ENCODE data around the gene OXCT1. TPM values are rescaled to one million over a fixed set of nuclear protein-coding genes. Genes with fewer than 3 reads are reported as not detected.
A peak's percentile ranks its signal among the peaks of the same experiment; 100 is the strongest.

The OXCT1 gene
- total and polyA plus RNA-seq, 2 experiments from 2014 or later = 16.1 to 20.5 TPM

DNA sequence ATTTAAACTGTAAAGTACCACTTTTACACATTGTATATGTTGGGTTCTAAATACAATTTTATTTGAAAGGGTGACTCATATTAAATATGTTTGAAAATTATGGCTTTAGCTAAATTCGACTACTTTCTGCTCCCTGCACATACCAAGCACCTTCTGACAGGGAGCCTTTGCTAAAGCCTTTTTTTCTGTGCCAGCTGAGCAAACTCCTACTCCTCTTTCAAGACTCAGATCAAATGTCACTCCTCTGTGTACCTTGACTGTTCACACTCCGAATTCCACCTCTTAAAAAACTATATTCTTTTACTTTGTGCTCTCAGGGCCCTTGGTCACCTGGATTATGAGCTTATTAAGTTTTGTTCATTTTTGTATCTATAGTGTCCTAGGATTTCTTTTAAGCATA is 6.5 kb upstream of the OXCT1 start:
- Histone ChIP-seq H3K79me2 (ENCODE audit: insufficient read depth) (no peaks in the 10 kb centered on the region), H3K4me2 (ENCODE audit: unreplicated experiment) (no peak overlapping the region), H4K20me1 (ENCODE audit: insufficient read depth) (no peaks in the 10 kb centered on the region), H3K27me3 (replicated peaks; ENCODE audit: insufficient read depth) (0 out of 2 replicates have a peak, but pooled peaks cover 3% of the 10 kb centered on the region), H3K9me2 (ENCODE audit: insufficient read depth) (no peaks in the 10 kb centered on the region), H3K9ac (no peak overlapping the region), H3K27ac (no peak overlapping the region), H3K4me3 (no peak overlapping the region), H3K36me3 (ENCODE audit: low read depth) (no peaks in the 10 kb centered on the region), H3K9me3 (ENCODE audit: low read depth) (no peaks in the 10 kb centered on the region), H3K4me1 (ENCODE audit: insufficient read depth) (no peaks in the 10 kb centered on the region), H3F3A (ENCODE audit: insufficient read depth) (peaks cover 8% of the 10 kb centered on the region; the same call in 1 of the 2 replicates), H2AFZ (no peak overlapping the region)
- TF ChIP-seq EZH2phosphoT487 (IDR thresholded peaks at IDR 0.05; ENCODE audit: insufficient read depth, low read depth) (no peak), EZH2 (IDR thresholded peaks at IDR 0.05; ENCODE audit: insufficient read depth, poor library complexity, severe bottlenecking) (no peak)
- 27 to 30% methylated on average over 2 of the region's 2 CpGs for WGBS, 2 experiments (ENCODE audit: low coverage in 1 of 2, low lambda C conversion rate in 2 of 2, missing lambda C conversion rate in 2 of 2)
- no peak for DNase-seq
- in situ Hi-C loops (cut with MboI) = no loop called here

DNA sequence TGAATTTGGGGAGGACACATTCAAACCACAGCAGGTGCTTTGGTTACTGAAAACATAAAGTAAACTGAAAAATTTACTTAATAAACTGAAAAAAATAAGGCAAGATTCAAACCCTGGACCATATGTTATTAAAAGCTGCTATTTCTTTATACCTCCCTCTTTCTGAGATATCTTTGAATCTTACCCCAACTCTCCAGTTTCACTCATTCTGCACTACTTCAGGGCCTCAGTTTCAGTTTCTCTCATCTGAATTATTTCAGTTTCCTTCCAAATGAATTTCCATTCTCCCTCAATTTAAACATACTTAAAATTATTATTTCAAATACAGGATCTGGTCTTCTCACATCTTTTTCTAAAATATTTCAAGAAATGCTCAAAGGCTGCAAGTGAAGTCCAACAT is 4.9 kb upstream of the OXCT1 start:
- H3K9me2 ChIP-seq (ENCODE audit: insufficient read depth) = no peaks in the 10 kb centered on the region
- H3K27me3 ChIP-seq (replicated peaks; ENCODE audit: insufficient read depth) = 0 out of 2 replicates have a peak, but pooled peaks cover 3% of the 10 kb centered on the region
- H2AFZ ChIP-seq = no peak overlapping the region
- no peak for DNase-seq
- TF ChIP-seq EZH2phosphoT487 (IDR thresholded peaks at IDR 0.05; ENCODE audit: insufficient read depth, low read depth) (no peak), EZH2 (IDR thresholded peaks at IDR 0.05; ENCODE audit: insufficient read depth, poor library complexity, severe bottlenecking) (no peak)
- H3K4me3 ChIP-seq = no peak overlapping the region
- H3K27ac ChIP-seq = no peak overlapping the region
- H3K79me2 ChIP-seq (ENCODE audit: insufficient read depth) = no peaks in the 10 kb centered on the region
- no peak overlapping the region for H3K4me2 ChIP-seq (ENCODE audit: unreplicated experiment)
- no peaks in the 10 kb centered on the region for H3K9me3 ChIP-seq (ENCODE audit: low read depth)
- no peaks in the 10 kb centered on the region for H3K4me1 ChIP-seq (ENCODE audit: insufficient read depth)
- no peak overlapping the region for H3K9ac ChIP-seq
- no peaks in the 10 kb centered on the region for H4K20me1 ChIP-seq (ENCODE audit: insufficient read depth)
- in situ Hi-C loops (cut with MboI) = no loop called here
- no peaks in the 10 kb centered on the region for H3K36me3 ChIP-seq (ENCODE audit: low read depth)
- H3F3A ChIP-seq (ENCODE audit: insufficient read depth) = peaks cover 8% of the 10 kb centered on the region; the same call in 1 of the 2 replicates

DNA sequence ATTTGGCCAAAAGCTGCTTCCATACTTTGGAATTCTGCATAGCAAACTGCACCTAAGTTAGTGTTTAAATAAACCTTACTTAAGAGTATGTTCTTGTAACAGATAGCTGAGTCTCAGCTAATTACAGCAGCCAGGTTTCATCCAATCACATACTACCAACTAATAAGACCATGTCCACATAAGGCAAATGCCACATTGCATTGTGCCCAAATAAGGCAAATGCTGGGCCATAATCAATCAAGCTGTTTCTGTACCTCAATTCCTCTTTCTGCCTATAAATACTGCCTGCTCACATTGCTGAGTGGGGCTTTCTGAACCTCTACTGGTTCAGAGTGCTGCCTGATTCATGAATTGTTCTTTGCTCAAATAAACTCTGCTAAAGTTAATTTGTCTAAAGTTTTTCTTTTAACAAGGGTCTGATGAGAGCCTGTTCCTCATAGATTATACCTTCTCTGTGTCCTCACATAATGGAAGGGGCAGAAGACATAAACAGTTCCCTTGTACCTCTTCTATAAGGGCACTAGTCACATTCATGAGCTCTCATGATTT is 4.4 kb upstream of the OXCT1 start:
- Histone ChIP-seq H3K4me3 (no peak overlapping the region), H3K4me2 (ENCODE audit: unreplicated experiment) (no peak overlapping the region), H3K27me3 (replicated peaks; ENCODE audit: insufficient read depth) (0 out of 2 replicates have a peak, but pooled peaks cover 3% of the 10 kb centered on the region), H3K36me3 (ENCODE audit: low read depth) (no peaks in the 10 kb centered on the region), H3K9me2 (ENCODE audit: insufficient read depth) (no peaks in the 10 kb centered on the region), H3K79me2 (ENCODE audit: insufficient read depth) (no peaks in the 10 kb centered on the region), H3K4me1 (ENCODE audit: insufficient read depth) (no peaks in the 10 kb centered on the region), H3F3A (ENCODE audit: insufficient read depth) (peaks cover 8% of the 10 kb centered on the region; the same call in 1 of the 2 replicates), H4K20me1 (ENCODE audit: insufficient read depth) (no peaks in the 10 kb centered on the region), H2AFZ (no peak overlapping the region), H3K9ac (no peak overlapping the region), H3K27ac (no peak overlapping the region), H3K9me3 (ENCODE audit: low read depth) (no peaks in the 10 kb centered on the region)
- in situ Hi-C loops (cut with MboI) = loop anchor here (25.0 kb wide), 1 partner anchor 888 kb away; the partner anchor contains the start of gene CCDC152
- TF ChIP-seq EZH2phosphoT487 (IDR thresholded peaks at IDR 0.05; ENCODE audit: insufficient read depth, low read depth) (no peak), EZH2 (IDR thresholded peaks at IDR 0.05; ENCODE audit: insufficient read depth, poor library complexity, severe bottlenecking) (no peak)
- no peak for DNase-seq

DNA sequence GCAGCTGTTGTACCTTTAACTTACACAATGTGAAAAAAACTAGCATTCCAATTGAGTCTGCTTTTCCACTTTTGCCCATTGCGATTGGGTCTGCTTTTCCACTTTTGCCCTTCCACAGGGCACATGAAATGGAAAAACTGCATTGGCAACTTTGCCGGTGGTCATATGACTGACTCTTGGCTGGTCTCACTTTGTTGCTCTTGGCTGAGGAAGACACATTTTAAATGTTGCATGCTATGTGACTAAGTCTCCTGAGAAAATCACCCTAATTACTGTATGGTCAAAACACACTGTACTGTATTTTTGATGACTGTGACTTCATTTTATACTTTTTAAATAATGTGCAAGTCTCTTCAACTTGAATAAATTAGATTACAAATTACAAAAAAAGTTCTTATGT is 1.6 kb upstream of the OXCT1 start:
- no peak for TF ChIP-seq EZH2 (IDR thresholded peaks at IDR 0.05; ENCODE audit: insufficient read depth, poor library complexity, severe bottlenecking)
- peak; percentile 74 for DNase-seq
- no peaks in the 10 kb centered on the region for H3K4me1 ChIP-seq (ENCODE audit: insufficient read depth)
- peaks cover 8% of the 10 kb centered on the region; the same call in 1 of the 2 replicates for H3F3A ChIP-seq (ENCODE audit: insufficient read depth)
- 48 to 50% methylated on average over 2 of the region's 2 CpGs for WGBS, 2 experiments (ENCODE audit: low coverage in 1 of 2, low lambda C conversion rate in 2 of 2, missing lambda C conversion rate in 2 of 2)
- H3K9me2 ChIP-seq (ENCODE audit: insufficient read depth) = no peaks in the 10 kb centered on the region
- no peaks in the 10 kb centered on the region for H3K9me3 ChIP-seq (ENCODE audit: low read depth)
- in situ Hi-C loops (cut with MboI) = loop anchor here (25.0 kb wide), 1 partner anchor 890 kb away; the partner anchor contains the start of gene CCDC152
- H4K20me1 ChIP-seq (ENCODE audit: insufficient read depth) = no peaks in the 10 kb centered on the region
- no peak overlapping the region for H3K4me2 ChIP-seq (ENCODE audit: unreplicated experiment)
- no peak overlapping the region for H3K9ac ChIP-seq
- no peaks in the 10 kb centered on the region for H3K27me3 ChIP-seq (replicated peaks; ENCODE audit: insufficient read depth)
- H3K36me3 ChIP-seq (ENCODE audit: low read depth) = no peaks in the 10 kb centered on the region
- no peak overlapping the region for H3K27ac ChIP-seq
- H2AFZ ChIP-seq = no peak overlapping the region
- no peak overlapping the region for H3K4me3 ChIP-seq
- H3K79me2 ChIP-seq (ENCODE audit: insufficient read depth) = peaks cover 19% of the 10 kb centered on the region; the same call in 1 of the 2 replicates

Data from GM23248 (cell line).